ENCODE data around the gene MED1.
"Not testable (repeated sequence)": the region's sequence is repeated elsewhere in the genome, so short reads cannot be mapped to it uniquely, and the experiment has no call there.

MED1 gene

DNA sequence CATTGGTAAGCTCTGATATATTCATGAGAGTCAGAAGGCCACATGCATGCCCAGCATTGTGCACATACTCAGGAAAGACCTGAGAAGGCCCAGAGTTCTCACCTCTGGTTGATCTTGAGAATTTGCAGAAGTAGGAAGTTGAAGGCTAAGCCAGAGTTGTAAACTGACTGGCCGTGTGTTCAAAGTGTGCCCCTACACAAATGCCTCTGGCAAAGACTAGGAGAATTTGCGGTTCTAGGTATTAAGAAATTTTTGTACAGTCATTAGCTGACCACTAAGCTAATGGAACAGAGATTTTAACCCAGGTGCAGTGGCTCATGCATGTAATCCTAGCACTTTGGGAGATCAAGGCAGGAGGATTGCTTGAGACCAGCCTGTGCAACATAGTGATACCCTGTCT lies 74.6 kb downstream of the MED1 start:
- no peak for DNase-seq
- H3K4me3 ChIP-seq (ENCODE audit: low read depth, low read length) = no peak overlapping the region
- H3K9me3 ChIP-seq = no peaks in the 10 kb centered on the region
- no peak for TF ChIP-seq CTCF (IDR thresholded peaks at IDR 0.05; ENCODE audit: low read depth, low read length)
- H3K36me3 ChIP-seq = no peaks in the 10 kb centered on the region
- H3K27me3 ChIP-seq = no peaks in the 10 kb centered on the region
- H3K4me1 ChIP-seq = no peaks in the 10 kb centered on the region

- H3K27me3 ChIP-seq; H3K9me3 ChIP-seq; DNase-seq; H3K36me3 ChIP-seq; H3K4me3 ChIP-seq (ENCODE audit: low read depth, low read length); H3K4me1 ChIP-seq: not testable (repeated sequence)
These were observed 83.3 kb downstream of the MED1 start for GRCh38 chr17:39367805-39368204.

DNA sequence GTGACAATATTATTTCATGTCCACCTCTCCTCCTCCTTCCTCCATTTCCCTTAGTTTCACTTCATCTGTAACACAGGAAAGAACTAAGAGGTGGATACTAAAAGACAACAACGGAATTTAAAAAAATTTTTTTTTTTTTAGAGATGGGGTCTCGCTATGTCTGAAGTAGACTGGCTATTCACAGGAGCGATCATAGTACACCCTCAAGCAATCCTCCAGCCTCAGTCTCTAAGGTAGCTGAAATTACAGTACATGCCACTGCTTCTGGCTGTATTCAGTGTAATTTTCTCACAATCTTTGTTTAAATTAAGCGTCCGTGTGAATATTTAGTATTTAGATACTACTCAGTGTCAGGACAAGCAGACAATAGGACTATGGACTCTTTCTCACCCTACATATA lies 85.2 kb downstream of the MED1 start:
- H3K36me3 ChIP-seq = no peaks in the 10 kb centered on the region
- no peaks in the 10 kb centered on the region for H3K4me1 ChIP-seq
- no peak overlapping the region for H3K4me3 ChIP-seq (ENCODE audit: low read depth, low read length)
- H3K27me3 ChIP-seq = no peaks in the 10 kb centered on the region
- TF ChIP-seq CTCF (IDR thresholded peaks at IDR 0.05; ENCODE audit: low read depth, low read length) = no peak
- DNase-seq = no peak
- no peaks in the 10 kb centered on the region for H3K9me3 ChIP-seq

- no peak for TF ChIP-seq CTCF (IDR thresholded peaks at IDR 0.05; ENCODE audit: low read depth, low read length)
- H3K9me3 ChIP-seq = no peaks in the 10 kb centered on the region
- no peaks in the 10 kb centered on the region for H3K27me3 ChIP-seq
- no peaks in the 10 kb centered on the region for H3K4me1 ChIP-seq
- H3K4me3 ChIP-seq (ENCODE audit: low read depth, low read length) = no peak overlapping the region
- no peaks in the 10 kb centered on the region for H3K36me3 ChIP-seq
- no peak for DNase-seq
These were observed 85.8 kb downstream of the MED1 start for GRCh38 chr17:39365242-39365641.

DNA sequence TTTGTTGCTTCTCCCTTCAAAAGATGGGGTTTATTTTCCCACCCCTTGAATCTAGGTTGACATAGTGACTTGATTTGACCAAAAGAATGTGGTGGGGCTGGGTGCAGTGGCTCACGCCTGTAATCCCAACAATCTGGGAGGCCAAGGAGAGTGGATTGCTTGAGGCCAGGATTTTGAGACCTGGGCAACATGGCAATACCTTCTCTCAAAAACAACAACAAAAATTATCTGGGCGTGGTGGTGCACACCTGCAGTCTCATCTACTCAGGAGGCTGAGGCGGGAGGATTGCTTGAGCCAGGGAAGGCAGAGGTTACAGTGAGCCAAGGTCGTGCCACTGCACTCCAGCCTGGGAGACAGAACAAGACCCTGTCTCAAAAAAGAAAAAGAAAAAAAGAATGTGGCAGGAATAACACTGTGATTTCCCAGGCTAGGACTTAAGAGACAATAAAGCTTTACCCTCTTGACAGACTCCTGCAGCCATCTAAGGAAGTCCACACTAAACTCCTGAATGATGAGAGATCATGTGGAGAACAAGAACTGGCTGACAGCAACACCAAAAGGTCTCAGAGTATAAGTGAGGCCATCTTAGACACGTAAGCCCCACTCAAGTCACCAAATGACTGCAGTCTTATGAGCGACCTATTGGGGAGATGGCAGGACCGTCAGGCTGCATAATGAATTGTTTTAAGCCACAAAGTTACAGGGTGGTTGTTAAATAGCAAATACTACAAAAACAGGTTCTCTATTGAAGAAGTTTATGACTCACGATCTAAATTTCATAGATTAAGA lies 86.6 kb downstream of the MED1 start:
- Histone ChIP-seq H3K9me3 (no peaks in the 10 kb centered on the region), H3K27me3 (no peaks in the 10 kb centered on the region), H3K4me3 (ENCODE audit: low read depth, low read length) (no peak overlapping the region), H3K36me3 (no peaks in the 10 kb centered on the region), H3K4me1 (no peaks in the 10 kb centered on the region)
- no peak for TF ChIP-seq CTCF (IDR thresholded peaks at IDR 0.05; ENCODE audit: low read depth, low read length)
- no peak for DNase-seq

- Histone ChIP-seq H3K36me3 (no peaks in the 10 kb centered on the region), H3K27me3 (no peaks in the 10 kb centered on the region), H3K4me3 (ENCODE audit: low read depth, low read length) (no peak overlapping the region), H3K4me1 (no peaks in the 10 kb centered on the region), H3K9me3 (no peaks in the 10 kb centered on the region)
- no peak for DNase-seq
- TF ChIP-seq CTCF (IDR thresholded peaks at IDR 0.05; ENCODE audit: low read depth, low read length) = no peak
These were observed 90.0 kb downstream of the MED1 start for GRCh38 chr17:39361064-39361463.
